Mucosa of stomach (tissue), 1 donor: ENCODE data around the gene TEAD3.

Source experiments
- H3K27me3 ChIP-seq: one replicate; pipeline ENCODE4 v1.7.0; 2013; ENCODE audit warnings: mild to moderate bottlenecking, low read length; ENCODE audit not compliant: control insufficient read depth, insufficient read depth
- H3K36me3 ChIP-seq: one replicate; pipeline ENCODE4 v1.7.0; 2013; ENCODE audit warnings: low read length; ENCODE audit not compliant: control insufficient read depth, insufficient read depth
- H3K4me1 ChIP-seq: one replicate; pipeline ENCODE4 v1.7.0; 2013; ENCODE audit warnings: mild to moderate bottlenecking, low read length; ENCODE audit not compliant: control insufficient read depth, insufficient read depth
- H3K4me3 ChIP-seq: one replicate; pipeline ENCODE4 v1.7.0; 2013; ENCODE audit warnings: low read length
- H3K9ac ChIP-seq: one replicate; pipeline ENCODE4 v1.7.0; 2013; ENCODE audit warnings: mild to moderate bottlenecking, low read length, moderate library complexity
- H3K9me3 ChIP-seq: one replicate; pipeline ENCODE4 v1.7.0; 2013; ENCODE audit warnings: mild to moderate bottlenecking, low read length, moderate library complexity; ENCODE audit not compliant: control insufficient read depth
- donor health status: Pancreatic carcinoma.

The TEAD3 gene

GRCh38 chr6:35489066-35489465 is 7.8 kb downstream of the TEAD3 start:
- Histone ChIP-seq H3K9ac (no peak overlapping the region), H3K4me1 (peaks cover 73% of the 10 kb centered on the region)

DNA sequence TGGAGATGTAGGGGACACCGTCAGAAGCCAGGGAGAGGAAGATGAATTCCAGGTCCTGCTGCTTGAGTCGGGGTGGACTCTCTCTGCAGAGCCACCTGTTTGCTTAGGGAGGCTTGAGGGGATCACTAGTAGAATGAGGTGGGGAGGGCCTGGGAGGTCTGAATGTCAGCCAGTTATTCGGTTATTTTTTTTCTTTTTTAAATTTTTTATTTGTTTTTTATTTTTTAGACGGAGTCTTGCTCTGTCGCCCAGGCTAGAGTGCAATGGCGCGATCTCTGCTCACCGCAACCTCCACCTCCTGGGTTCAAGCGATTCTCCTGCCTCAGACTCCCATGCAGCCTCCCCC is 8.4 kb downstream of the TEAD3 start:
- Histone ChIP-seq H3K9me3 (no peaks in the 10 kb centered on the region), H3K27me3 (no peaks in the 10 kb centered on the region), H3K4me1 (peaks cover 68% of the 10 kb centered on the region), H3K4me3 (no peak overlapping the region), H3K9ac (peak overlapping the region; percentile 62), H3K36me3 (no peaks in the 10 kb centered on the region)

More at GRCh38 chr6:35489066-35489465, 7.8 kb downstream of the TEAD3 start:
- Histone ChIP-seq H3K36me3 (no peaks in the 10 kb centered on the region), H3K9me3 (no peaks in the 10 kb centered on the region), H3K4me3 (no peak overlapping the region), H3K27me3 (no peaks in the 10 kb centered on the region)

DNA sequence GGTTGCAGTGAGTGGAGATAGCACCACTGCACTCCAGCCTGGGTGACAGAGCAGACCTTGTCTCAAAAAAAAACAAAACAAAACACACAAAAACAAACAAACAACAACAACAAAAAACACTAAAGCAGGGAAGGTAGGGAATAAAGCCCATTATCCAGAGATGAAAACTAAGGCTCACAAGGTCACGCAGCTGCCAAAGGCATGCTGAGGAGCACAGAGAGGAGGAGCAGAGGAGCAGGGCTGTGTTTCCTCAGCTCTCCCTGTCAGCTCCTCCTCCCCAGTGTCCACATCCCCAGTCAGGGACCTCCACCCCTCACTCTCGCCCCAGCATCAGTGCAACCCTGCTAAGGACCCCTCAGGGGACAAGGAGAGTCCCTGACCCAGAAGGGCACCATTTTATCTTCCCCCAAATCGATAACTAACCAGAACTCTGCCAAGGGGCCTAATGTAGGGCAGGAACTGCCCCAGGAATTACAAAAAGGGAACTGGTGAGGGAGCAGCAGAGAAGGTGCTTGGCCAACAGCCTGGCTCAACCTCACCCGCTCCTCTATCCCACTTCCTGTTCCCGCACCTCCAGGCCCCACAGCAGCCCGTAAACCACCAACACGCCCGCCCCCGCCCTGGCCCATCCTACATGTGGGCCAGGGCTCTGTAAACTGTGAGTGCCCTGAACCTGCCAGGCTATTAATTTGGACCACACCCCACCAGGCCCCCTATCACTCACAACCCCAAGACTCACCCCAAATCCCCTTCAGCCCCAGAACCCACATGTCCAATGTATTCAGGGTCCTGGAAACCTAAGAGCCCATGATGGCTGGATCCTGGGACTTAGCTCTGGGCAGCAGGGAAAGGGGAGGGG is 9.0 kb downstream of the TEAD3 start:
- Histone ChIP-seq H3K4me1 (peaks cover 64% of the 10 kb centered on the region), H3K9ac (peak overlapping the region; percentile 62), H3K4me3 (no peak overlapping the region), H3K36me3 (no peaks in the 10 kb centered on the region), H3K9me3 (no peaks in the 10 kb centered on the region), H3K27me3 (no peaks in the 10 kb centered on the region)

- Histone ChIP-seq H3K4me3 (peak overlapping the region; percentile 4), H3K27me3 (no peaks in the 10 kb centered on the region), H3K9ac (peak overlapping the region; percentile 80), H3K9me3 (no peaks in the 10 kb centered on the region), H3K4me1 (peaks cover 48% of the 10 kb centered on the region), H3K36me3 (no peaks in the 10 kb centered on the region)
These were observed 10.6 kb downstream of the TEAD3 start for GRCh38 chr6:35486005-35486925.

GRCh38 chr6:35485402-35485877 is 11.4 kb downstream of the TEAD3 start:
- peak overlapping the region; percentile 80 for H3K9ac ChIP-seq
- H3K9me3 ChIP-seq: no peaks in the 10 kb centered on the region
- H3K4me1 ChIP-seq: peaks cover 40% of the 10 kb centered on the region
- no peaks in the 10 kb centered on the region for H3K36me3 ChIP-seq
- H3K4me3 ChIP-seq: peak overlapping the region; percentile 4
- no peaks in the 10 kb centered on the region for H3K27me3 ChIP-seq

DNA sequence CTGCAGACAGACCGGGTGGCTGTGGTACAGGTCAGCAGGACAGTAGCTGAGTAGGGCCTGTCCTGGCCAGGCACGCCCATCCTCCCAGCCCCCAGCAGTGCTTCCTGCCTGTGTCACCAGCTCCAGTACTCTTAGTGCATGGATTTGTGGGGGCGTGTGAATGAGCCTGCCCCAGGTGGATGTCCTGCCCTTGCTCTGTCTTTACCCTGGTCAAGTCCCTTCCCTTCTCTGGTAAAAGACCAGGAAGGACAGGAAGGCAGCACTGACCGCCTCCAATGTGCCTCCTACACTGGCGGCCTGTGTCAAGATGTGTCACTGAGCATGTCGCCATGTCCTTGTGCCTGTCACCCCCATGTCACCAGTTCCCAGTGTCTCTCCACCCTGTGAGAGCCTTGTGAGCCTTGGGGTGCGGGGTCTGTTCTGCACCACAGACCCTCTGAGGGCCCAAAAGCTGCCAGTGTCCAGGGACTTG is 11.9 kb downstream of the TEAD3 start:
- Histone ChIP-seq H3K36me3 (no peaks in the 10 kb centered on the region), H3K4me1 (peaks cover 37% of the 10 kb centered on the region), H3K9me3 (no peaks in the 10 kb centered on the region), H3K9ac (peak overlapping the region; percentile 80), H3K27me3 (no peaks in the 10 kb centered on the region), H3K4me3 (no peak overlapping the region)

DNA sequence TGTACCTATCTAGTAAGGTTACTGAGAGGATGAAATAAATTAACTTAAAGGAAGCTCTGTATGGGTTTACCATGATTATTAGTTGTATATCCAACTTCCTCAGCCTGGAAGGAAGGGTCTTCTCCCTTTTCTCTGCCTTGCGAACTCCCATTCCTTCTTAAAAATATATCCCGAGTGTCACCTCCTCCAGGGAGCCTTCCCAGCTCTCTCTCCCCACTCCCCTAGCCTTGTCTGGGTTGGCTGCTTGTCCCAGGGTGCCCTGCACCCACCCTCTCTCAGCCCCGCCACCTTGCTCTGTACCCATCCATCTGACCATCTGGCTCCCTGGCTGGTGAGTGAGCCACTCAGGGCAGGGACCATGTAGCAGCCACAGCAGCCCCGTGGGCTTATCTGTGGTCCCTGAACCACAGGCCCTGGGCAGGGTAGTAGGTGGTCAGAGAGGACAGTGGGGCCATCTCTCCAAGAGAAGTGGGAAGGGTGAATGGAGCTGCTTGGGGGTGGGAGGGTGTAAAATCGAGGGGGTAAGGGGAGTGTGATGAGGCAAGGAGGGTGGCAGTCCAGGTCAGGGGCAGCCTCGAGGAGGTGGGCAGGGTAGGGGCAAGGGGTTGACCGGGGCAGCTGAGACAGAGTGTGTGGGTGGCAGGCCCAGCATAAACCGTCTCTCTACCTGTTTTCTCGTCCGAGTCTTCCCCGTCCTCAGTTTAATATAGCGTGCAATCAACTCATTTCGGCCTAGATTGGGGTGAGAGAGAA is 12.8 kb downstream of the TEAD3 start:
- no peak overlapping the region for H3K4me3 ChIP-seq
- H3K9ac ChIP-seq: peak overlapping the region; percentile 3
- H3K4me1 ChIP-seq: peaks cover 37% of the 10 kb centered on the region
- H3K36me3 ChIP-seq: no peaks in the 10 kb centered on the region
- H3K9me3 ChIP-seq: no peaks in the 10 kb centered on the region
- H3K27me3 ChIP-seq: no peaks in the 10 kb centered on the region

GRCh38 chr6:35483490-35483889 is 13.4 kb downstream of the TEAD3 start:
- Histone ChIP-seq H3K9me3 (no peaks in the 10 kb centered on the region), H3K36me3 (no peaks in the 10 kb centered on the region), H3K4me1 (peaks cover 37% of the 10 kb centered on the region), H3K4me3 (no peak overlapping the region), H3K27me3 (no peaks in the 10 kb centered on the region), H3K9ac (no peak overlapping the region)

DNA sequence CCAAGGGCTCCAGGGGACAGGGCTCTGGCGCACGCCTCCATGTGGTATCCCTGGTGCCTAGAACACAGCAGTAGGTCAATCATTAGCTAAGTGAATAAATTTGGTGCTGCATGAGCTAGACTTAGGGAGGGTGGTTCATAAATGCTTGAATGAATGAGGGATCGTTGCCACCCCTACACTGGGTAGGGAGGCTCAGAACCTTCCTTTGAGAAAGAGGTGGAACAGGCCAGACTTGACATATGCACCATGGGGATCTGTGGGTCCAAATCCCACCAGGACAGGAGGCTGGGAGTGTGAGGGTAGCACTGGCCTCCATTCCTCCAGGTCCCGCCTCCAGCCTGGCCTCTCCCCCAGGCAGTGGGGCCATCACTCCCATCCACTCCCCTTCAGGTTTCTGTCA is 13.8 kb downstream of the TEAD3 start:
- Histone ChIP-seq H3K9ac (no peak overlapping the region), H3K9me3 (no peaks in the 10 kb centered on the region), H3K4me3 (no peak overlapping the region), H3K4me1 (peaks cover 33% of the 10 kb centered on the region), H3K27me3 (no peaks in the 10 kb centered on the region), H3K36me3 (no peaks in the 10 kb centered on the region)

- no peak overlapping the region for H3K4me3 ChIP-seq
- H3K27me3 ChIP-seq: no peaks in the 10 kb centered on the region
- no peaks in the 10 kb centered on the region for H3K36me3 ChIP-seq
- peaks cover 16% of the 10 kb centered on the region for H3K4me1 ChIP-seq
- no peak overlapping the region for H3K9ac ChIP-seq
- no peaks in the 10 kb centered on the region for H3K9me3 ChIP-seq
These were observed 15.7 kb downstream of the TEAD3 start for GRCh38 chr6:35481226-35481625.

DNA sequence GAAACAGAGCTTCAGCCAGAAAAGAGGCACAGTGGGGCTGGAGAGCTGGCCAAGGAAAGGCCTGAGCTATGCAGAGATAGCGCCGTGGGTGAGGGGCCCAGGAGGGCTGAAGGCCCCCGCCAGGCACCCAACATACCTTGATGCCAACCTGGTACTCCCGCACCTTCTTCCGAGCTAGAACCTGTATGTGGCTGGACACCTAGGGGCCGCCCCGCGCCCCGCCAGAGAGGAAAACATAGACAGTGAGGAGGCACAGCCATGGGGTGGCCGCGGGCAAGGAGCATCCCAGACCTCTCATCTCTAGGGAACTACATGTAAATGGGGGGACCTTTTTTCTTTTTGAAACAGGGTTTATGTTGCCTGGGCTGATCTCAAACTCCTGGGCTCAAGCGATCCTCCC is 16.7 kb downstream of the TEAD3 start:
- H3K4me3 ChIP-seq: no peak overlapping the region
- no peaks in the 10 kb centered on the region for H3K27me3 ChIP-seq
- peaks cover 5% of the 10 kb centered on the region for H3K4me1 ChIP-seq
- H3K9me3 ChIP-seq: no peaks in the 10 kb centered on the region
- no peaks in the 10 kb centered on the region for H3K36me3 ChIP-seq
- no peak overlapping the region for H3K9ac ChIP-seq
